GM15510 (cell line): Measurements from ENCODE around the gene ATF6.

Experiments used
- POLR2A ChIP-seq: IDR thresholded peaks from 3 replicates; pipeline ENCODE4 v1.6.1; 2011; ENCODE audit warnings: borderline replicate concordance; ENCODE audit not compliant: insufficient read length; ENCODE audit errors: extremely low read depth

The ATF6 gene

GRCh38 chr1:161763522-161764098 lies 2.5 kb upstream of the ATF6 start:
- no peak for TF ChIP-seq POLR2A

- TF ChIP-seq POLR2A: no peak
Observed at GRCh38 chr1:161768461-161768860, 2.3 kb downstream of the ATF6 start.

GRCh38 chr1:161768986-161769672 lies 3.0 kb downstream of the ATF6 start:
- no peak for TF ChIP-seq POLR2A

GRCh38 chr1:161770250-161770649 lies 4.1 kb downstream of the ATF6 start:
- no peak for TF ChIP-seq POLR2A

GRCh38 chr1:161771161-161771560 lies 5.0 kb downstream of the ATF6 start:
- no peak for TF ChIP-seq POLR2A

GRCh38 chr1:161771973-161772372 lies 5.9 kb downstream of the ATF6 start:
- no peak for TF ChIP-seq POLR2A

- TF ChIP-seq POLR2A: no peak
Observed at GRCh38 chr1:161772397-161772796, 6.3 kb downstream of the ATF6 start.

- no peak for TF ChIP-seq POLR2A
Observed at GRCh38 chr1:161773791-161774190, 7.7 kb downstream of the ATF6 start.

- TF ChIP-seq POLR2A: no peak
Observed at GRCh38 chr1:161777261-161777660, 11.1 kb downstream of the ATF6 start.

GRCh38 chr1:161778522-161778921 lies 12.4 kb downstream of the ATF6 start:
- no peak for TF ChIP-seq POLR2A

GRCh38 chr1:161779393-161779792 lies 13.3 kb downstream of the ATF6 start:
- TF ChIP-seq POLR2A: no peak

- TF ChIP-seq POLR2A: no peak
Observed at GRCh38 chr1:161781995-161782394, 15.9 kb downstream of the ATF6 start.

GRCh38 chr1:161782886-161783285 lies 16.8 kb downstream of the ATF6 start:
- no peak for TF ChIP-seq POLR2A

- no peak for TF ChIP-seq POLR2A
Observed at GRCh38 chr1:161784968-161785367, 18.8 kb downstream of the ATF6 start.

- TF ChIP-seq POLR2A: no peak
Observed at GRCh38 chr1:161787355-161787754, 21.2 kb downstream of the ATF6 start.

- no peak for TF ChIP-seq POLR2A
Observed at GRCh38 chr1:161790587-161791317, 24.6 kb downstream of the ATF6 start.
